GM12891 (cell line): ENCODE measurements around the gene EFEMP1.

Experiments used
- PAX5 ChIP-seq: IDR thresholded peaks from 2 replicates; pipeline ENCODE4 v1.6.1; 2011; ENCODE audit warnings: low read length, moderate library complexity, mild to moderate bottlenecking; ENCODE audit not compliant: insufficient read depth, severe bottlenecking
- POLR2A ChIP-seq: IDR thresholded peaks from 2 replicates; pipeline ENCODE4 v1.6.1; 2011; ENCODE audit warnings: low read depth, low read length, control low read depth

DNA sequence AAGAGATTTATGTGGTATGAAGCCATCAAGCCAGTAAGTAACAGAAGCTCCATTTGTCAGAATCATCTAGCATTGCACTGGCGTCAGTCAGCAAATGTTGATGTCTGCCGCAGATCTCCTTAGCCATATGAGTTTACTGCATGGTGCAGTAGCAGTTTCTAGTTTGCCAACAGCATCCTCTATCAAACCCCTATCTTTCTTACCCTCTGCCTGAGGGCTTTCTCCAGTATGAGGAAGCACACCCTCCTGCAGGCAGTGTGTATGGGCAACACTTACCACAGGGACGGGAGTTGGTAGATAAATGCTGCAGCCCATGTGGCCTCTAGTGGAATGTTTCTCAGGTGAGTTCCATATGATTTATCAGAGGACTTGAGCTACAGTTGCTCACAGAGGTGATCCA lies 63.7 kb downstream of the EFEMP1 start:
- TF ChIP-seq PAX5 (no peak), POLR2A (no peak)
